ENCODE results near the gene ZMYM1.
"Not testable (repeated sequence)": the region's sequence is repeated elsewhere in the genome, so short reads cannot be mapped to it uniquely, and the experiment has no call there.

DNA sequence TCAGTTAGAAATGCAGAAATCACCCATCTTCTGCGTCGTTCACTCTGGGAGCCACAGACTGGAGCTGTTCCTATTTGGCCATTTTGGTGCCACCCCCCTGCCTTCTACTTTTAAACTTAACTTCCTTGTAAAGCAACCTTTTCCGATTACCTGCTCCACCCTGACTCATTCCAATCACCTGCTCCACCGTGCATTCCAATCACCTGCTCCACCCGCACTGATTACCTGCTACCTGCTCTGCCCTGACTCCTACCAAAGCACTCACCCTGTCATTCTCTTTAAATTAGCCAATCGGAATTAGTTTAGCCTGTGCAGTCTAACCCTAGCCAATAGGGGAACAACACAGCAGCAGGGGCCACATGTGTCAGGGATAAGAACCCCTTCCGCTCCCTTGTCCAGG lies 20.9 kb upstream of the ZMYM1 start:
- TF ChIP-seq, protein P1, sequence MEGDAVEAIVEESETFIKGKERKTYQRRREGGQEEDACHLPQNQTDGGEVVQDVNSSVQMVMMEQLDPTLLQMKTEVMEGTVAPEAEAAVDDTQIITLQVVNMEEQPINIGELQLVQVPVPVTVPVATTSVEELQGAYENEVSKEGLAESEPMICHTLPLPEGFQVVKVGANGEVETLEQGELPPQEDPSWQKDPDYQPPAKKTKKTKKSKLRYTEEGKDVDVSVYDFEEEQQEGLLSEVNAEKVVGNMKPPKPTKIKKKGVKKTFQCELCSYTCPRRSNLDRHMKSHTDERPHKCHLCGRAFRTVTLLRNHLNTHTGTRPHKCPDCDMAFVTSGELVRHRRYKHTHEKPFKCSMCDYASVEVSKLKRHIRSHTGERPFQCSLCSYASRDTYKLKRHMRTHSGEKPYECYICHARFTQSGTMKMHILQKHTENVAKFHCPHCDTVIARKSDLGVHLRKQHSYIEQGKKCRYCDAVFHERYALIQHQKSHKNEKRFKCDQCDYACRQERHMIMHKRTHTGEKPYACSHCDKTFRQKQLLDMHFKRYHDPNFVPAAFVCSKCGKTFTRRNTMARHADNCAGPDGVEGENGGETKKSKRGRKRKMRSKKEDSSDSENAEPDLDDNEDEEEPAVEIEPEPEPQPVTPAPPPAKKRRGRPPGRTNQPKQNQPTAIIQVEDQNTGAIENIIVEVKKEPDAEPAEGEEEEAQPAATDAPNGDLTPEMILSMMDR (IDR thresholded peaks at IDR 0.05) = not testable (repeated sequence)
- TF ChIP-seq POLR2AphosphoS5 (IDR thresholded peaks at IDR 0.05) = not testable (repeated sequence)

Measured in upper lobe of left lung (tissue), 4 donors.